Nucleus accumbens (tissue), 56 donors: Measurements from ENCODE around the gene GNAT1.
"Not testable (repeated sequence)": the region's sequence is repeated elsewhere in the genome, so short reads cannot be mapped to it uniquely, and the experiment has no call there.

Experiments used
- DNase-seq, 56 donors: peaks; one replicate each; lab custom pipeline; 2025; lab: John Stamatoyannopoulos, UW

Gene GNAT1

GRCh38 chr3:50237133-50237651 lies 45.8 kb downstream of the GNAT1 start:
- peak in 12 of 56 donors; percentile 14 to 47 (median 36) for DNase-seq

GRCh38 chr3:50237754-50238548 lies 46.5 kb downstream of the GNAT1 start:
- DNase-seq: peak in 50 of 56 donors; percentile 22 to 87 (median 60)

GRCh38 chr3:50238549-50239026 lies 47.2 kb downstream of the GNAT1 start:
- DNase-seq: peak in 42 of 56 donors; percentile 10 to 83 (median 46)

GRCh38 chr3:50239649-50240048 lies 48.2 kb downstream of the GNAT1 start:
- DNase-seq: no peak

- peak in 2 of 56 donors; percentile 14 to 26 for DNase-seq
Measured at GRCh38 chr3:50241163-50241562, 49.8 kb downstream of the GNAT1 start.

GRCh38 chr3:50241713-50242380 lies 50.4 kb downstream of the GNAT1 start:
- no peak for DNase-seq

- DNase-seq: no peak
Measured at GRCh38 chr3:50242381-50242770, 51.0 kb downstream of the GNAT1 start.

GRCh38 chr3:50242851-50243542 lies 51.6 kb downstream of the GNAT1 start:
- DNase-seq: peak in 19 of 56 donors; percentile 12 to 55 (median 33)

GRCh38 chr3:50243543-50243895 lies 52.1 kb downstream of the GNAT1 start:
- no peak for DNase-seq

- not testable (repeated sequence) for DNase-seq
Measured at GRCh38 chr3:50244813-50245212, 53.4 kb downstream of the GNAT1 start.

- DNase-seq: no peak
Measured at GRCh38 chr3:50245251-50245745, 53.9 kb downstream of the GNAT1 start.

GRCh38 chr3:50245831-50246516 lies 54.6 kb downstream of the GNAT1 start:
- peak in 53 of 56 donors; percentile 34 to 95 (median 74) for DNase-seq

GRCh38 chr3:50246517-50246954 lies 55.1 kb downstream of the GNAT1 start:
- DNase-seq: peak in 2 of 56 donors; percentile 19 to 56
